Measurements from ENCODE around the gene PEDS1.
"Not testable (repeated sequence)": the region's sequence is repeated elsewhere in the genome, so short reads cannot be mapped to it uniquely, and the experiment has no call there.

The PEDS1 gene

GRCh38 chr20:50137702-50138101, 15.8 kb downstream of the PEDS1 start:
- H3K9ac ChIP-seq (ENCODE audit: low read length); H3K27ac ChIP-seq (ENCODE audit: low read length); H3K36me3 ChIP-seq (ENCODE audit: control insufficient read depth, low read depth, low read length): not testable (repeated sequence)

GRCh38 chr20:50136822-50137599, 16.5 kb downstream of the PEDS1 start:
- H3K9ac ChIP-seq (ENCODE audit: low read length) = no peak overlapping the region
- H3K36me3 ChIP-seq (ENCODE audit: control insufficient read depth, low read depth, low read length) = peaks cover 3% of the 10 kb centered on the region
- H3K27ac ChIP-seq (ENCODE audit: low read length) = no peak overlapping the region
- no peaks in the 10 kb centered on the region for H3K4me1 ChIP-seq (ENCODE audit: control insufficient read depth, low read depth, low read length)
- no peak overlapping the region for H3K4me3 ChIP-seq (ENCODE audit: low read length)
- H3K9me3 ChIP-seq (ENCODE audit: control insufficient read depth, low read depth, low read length) = no peaks in the 10 kb centered on the region
- H3K27me3 ChIP-seq (ENCODE audit: control insufficient read depth, insufficient read depth, low read length) = no peaks in the 10 kb centered on the region

More at GRCh38 chr20:50137702-50138101, 15.8 kb downstream of the PEDS1 start:
- not testable (repeated sequence) for H3K4me1 ChIP-seq (ENCODE audit: control insufficient read depth, low read depth, low read length); H3K9me3 ChIP-seq (ENCODE audit: control insufficient read depth, low read depth, low read length); H3K4me3 ChIP-seq (ENCODE audit: low read length); H3K27me3 ChIP-seq (ENCODE audit: control insufficient read depth, insufficient read depth, low read length)

DNA sequence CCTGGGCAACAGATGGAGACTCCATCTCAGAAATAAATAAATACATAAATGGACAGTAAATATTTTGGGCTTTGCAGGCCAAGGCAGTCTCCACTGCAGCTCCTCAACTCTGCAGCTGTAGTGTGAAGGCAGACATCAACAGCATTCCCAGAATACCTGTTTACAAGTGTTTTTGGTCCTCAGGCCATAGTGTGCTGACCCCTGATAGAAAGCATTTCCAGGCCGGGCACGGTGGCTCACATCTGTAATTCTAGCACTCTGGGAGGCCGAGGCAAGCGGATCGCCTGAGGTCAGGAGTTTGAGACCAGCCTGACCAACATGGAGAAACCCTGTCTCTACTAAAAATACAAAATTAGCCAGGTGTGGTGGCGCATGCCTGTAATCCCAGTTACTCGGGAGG, 18.4 kb downstream of the PEDS1 start:
- H3K27ac ChIP-seq (ENCODE audit: low read length); H3K4me1 ChIP-seq (ENCODE audit: control insufficient read depth, low read depth, low read length); H3K36me3 ChIP-seq (ENCODE audit: control insufficient read depth, low read depth, low read length); H3K27me3 ChIP-seq (ENCODE audit: control insufficient read depth, insufficient read depth, low read length); H3K9me3 ChIP-seq (ENCODE audit: control insufficient read depth, low read depth, low read length); H3K4me3 ChIP-seq (ENCODE audit: low read length); H3K9ac ChIP-seq (ENCODE audit: low read length): not testable (repeated sequence)

GRCh38 chr20:50133474-50134217, 19.9 kb downstream of the PEDS1 start:
- no peak overlapping the region for H3K9ac ChIP-seq (ENCODE audit: low read length)
- no peaks in the 10 kb centered on the region for H3K4me1 ChIP-seq (ENCODE audit: control insufficient read depth, low read depth, low read length)
- no peak overlapping the region for H3K27ac ChIP-seq (ENCODE audit: low read length)
- H3K36me3 ChIP-seq (ENCODE audit: control insufficient read depth, low read depth, low read length) = peaks cover 14% of the 10 kb centered on the region
- H3K9me3 ChIP-seq (ENCODE audit: control insufficient read depth, low read depth, low read length) = no peaks in the 10 kb centered on the region
- H3K4me3 ChIP-seq (ENCODE audit: low read length) = no peak overlapping the region
- no peaks in the 10 kb centered on the region for H3K27me3 ChIP-seq (ENCODE audit: control insufficient read depth, insufficient read depth, low read length)

DNA sequence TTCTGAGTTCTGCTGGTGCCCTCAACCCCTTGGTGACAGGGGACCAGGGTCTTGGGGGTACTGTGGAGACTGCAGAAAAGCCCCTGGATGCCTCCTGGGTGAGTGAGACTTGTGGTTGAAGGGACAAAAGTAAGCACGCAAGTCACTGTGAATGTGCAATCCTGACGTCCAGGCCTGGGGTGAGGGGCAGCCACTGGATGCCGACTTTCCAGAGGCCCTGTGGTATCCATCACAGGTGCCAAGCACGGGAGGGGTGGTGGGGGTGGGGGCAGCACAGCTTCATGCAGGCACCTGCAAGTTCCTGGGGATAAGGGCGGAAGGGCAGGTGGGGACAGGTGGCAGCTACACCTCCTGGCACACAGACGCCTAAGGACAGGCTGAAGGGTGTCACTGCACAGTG, 20.5 kb downstream of the PEDS1 start:
- no peaks in the 10 kb centered on the region for H3K27me3 ChIP-seq (ENCODE audit: control insufficient read depth, insufficient read depth, low read length)
- peaks cover 17% of the 10 kb centered on the region for H3K36me3 ChIP-seq (ENCODE audit: control insufficient read depth, low read depth, low read length)

GRCh38 chr20:50130995-50131394, 22.5 kb downstream of the PEDS1 start:
- Histone ChIP-seq H3K4me3 (ENCODE audit: low read length) (no peak overlapping the region), H3K9ac (ENCODE audit: low read length) (no peak overlapping the region), H3K27me3 (ENCODE audit: control insufficient read depth, insufficient read depth, low read length) (no peaks in the 10 kb centered on the region), H3K36me3 (ENCODE audit: control insufficient read depth, low read depth, low read length) (peaks cover 21% of the 10 kb centered on the region), H3K9me3 (ENCODE audit: control insufficient read depth, low read depth, low read length) (no peaks in the 10 kb centered on the region), H3K27ac (ENCODE audit: low read length) (no peak overlapping the region), H3K4me1 (ENCODE audit: control insufficient read depth, low read depth, low read length) (no peaks in the 10 kb centered on the region)

More for the DNA sequence above, 20.5 kb downstream of the PEDS1 start:
- Histone ChIP-seq H3K27ac (ENCODE audit: low read length) (no peak overlapping the region), H3K9ac (ENCODE audit: low read length) (no peak overlapping the region), H3K4me3 (ENCODE audit: low read length) (no peak overlapping the region), H3K4me1 (ENCODE audit: control insufficient read depth, low read depth, low read length) (no peaks in the 10 kb centered on the region), H3K9me3 (ENCODE audit: control insufficient read depth, low read depth, low read length) (no peaks in the 10 kb centered on the region)

- H3K4me1 ChIP-seq (ENCODE audit: control insufficient read depth, low read depth, low read length) = no peaks in the 10 kb centered on the region
- no peaks in the 10 kb centered on the region for H3K27me3 ChIP-seq (ENCODE audit: control insufficient read depth, insufficient read depth, low read length)
- H3K36me3 ChIP-seq (ENCODE audit: control insufficient read depth, low read depth, low read length) = peaks cover 21% of the 10 kb centered on the region
- no peak overlapping the region for H3K27ac ChIP-seq (ENCODE audit: low read length)
- no peak overlapping the region for H3K9ac ChIP-seq (ENCODE audit: low read length)
- no peak overlapping the region for H3K4me3 ChIP-seq (ENCODE audit: low read length)
- H3K9me3 ChIP-seq (ENCODE audit: control insufficient read depth, low read depth, low read length) = no peaks in the 10 kb centered on the region
These were observed 23.2 kb downstream of the PEDS1 start for GRCh38 chr20:50130356-50130723.

GRCh38 chr20:50129662-50130355, 23.7 kb downstream of the PEDS1 start:
- no peak overlapping the region for H3K4me3 ChIP-seq (ENCODE audit: low read length)
- no peaks in the 10 kb centered on the region for H3K9me3 ChIP-seq (ENCODE audit: control insufficient read depth, low read depth, low read length)
- no peak overlapping the region for H3K9ac ChIP-seq (ENCODE audit: low read length)
- no peaks in the 10 kb centered on the region for H3K4me1 ChIP-seq (ENCODE audit: control insufficient read depth, low read depth, low read length)
- no peak overlapping the region for H3K27ac ChIP-seq (ENCODE audit: low read length)
- peaks cover 17% of the 10 kb centered on the region for H3K36me3 ChIP-seq (ENCODE audit: control insufficient read depth, low read depth, low read length)
- no peaks in the 10 kb centered on the region for H3K27me3 ChIP-seq (ENCODE audit: control insufficient read depth, insufficient read depth, low read length)

- H3K9me3 ChIP-seq (ENCODE audit: control insufficient read depth, low read depth, low read length) = no peaks in the 10 kb centered on the region
- no peak overlapping the region for H3K4me3 ChIP-seq (ENCODE audit: low read length)
- H3K27me3 ChIP-seq (ENCODE audit: control insufficient read depth, insufficient read depth, low read length) = no peaks in the 10 kb centered on the region
- H3K4me1 ChIP-seq (ENCODE audit: control insufficient read depth, low read depth, low read length) = no peaks in the 10 kb centered on the region
- H3K36me3 ChIP-seq (ENCODE audit: control insufficient read depth, low read depth, low read length) = peaks cover 17% of the 10 kb centered on the region
- H3K27ac ChIP-seq (ENCODE audit: low read length) = no peak overlapping the region
- H3K9ac ChIP-seq (ENCODE audit: low read length) = no peak overlapping the region
These were observed 25.0 kb downstream of the PEDS1 start for GRCh38 chr20:50128520-50128905.

DNA sequence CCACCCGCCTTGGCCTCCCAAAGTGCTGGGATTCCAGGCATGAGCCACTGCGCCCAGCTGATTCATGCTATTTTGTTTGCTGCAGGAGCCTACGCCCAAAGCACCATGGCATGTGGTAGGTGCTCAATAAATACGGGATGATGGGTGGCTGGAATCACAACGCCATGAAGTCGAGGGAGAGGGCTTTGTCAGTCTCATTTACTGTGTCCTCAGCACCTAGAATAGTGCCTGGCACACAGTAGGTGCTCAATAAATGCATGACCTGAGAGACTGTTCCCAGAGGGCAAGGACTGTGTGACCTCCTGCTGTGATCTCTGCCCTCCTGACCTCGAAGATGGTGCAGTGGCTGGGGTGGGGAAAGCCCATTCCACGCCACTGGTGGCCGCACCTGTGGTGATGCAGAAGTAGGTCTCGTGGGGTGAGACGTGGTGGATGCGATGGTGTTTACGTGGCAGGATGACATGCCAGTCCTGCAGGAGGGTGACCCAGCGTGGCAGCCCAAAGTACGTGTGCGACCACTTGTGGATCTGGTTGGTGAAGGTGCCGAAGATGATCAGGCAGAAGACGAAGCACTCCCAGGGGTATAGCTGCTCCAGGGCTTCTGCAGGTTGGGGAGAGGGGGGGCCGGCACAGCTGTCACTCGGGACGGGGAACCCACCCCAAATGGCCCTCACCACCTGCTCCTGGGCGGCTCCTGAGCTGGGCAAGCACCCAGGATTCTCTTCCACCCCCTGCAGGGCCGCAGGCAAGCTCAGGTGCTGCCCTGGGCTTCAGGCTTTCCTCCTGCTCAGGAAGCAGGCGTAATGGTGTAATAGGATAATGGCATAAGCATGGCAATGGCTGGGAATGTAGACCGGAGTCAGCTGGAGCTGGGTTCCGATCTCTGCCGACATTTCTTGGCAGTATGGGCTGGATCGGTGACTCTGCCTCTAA, 25.7 kb downstream of the PEDS1 start:
- Histone ChIP-seq H3K27ac (ENCODE audit: low read length) (no peak overlapping the region), H3K27me3 (ENCODE audit: control insufficient read depth, insufficient read depth, low read length) (no peaks in the 10 kb centered on the region), H3K9me3 (ENCODE audit: control insufficient read depth, low read depth, low read length) (no peaks in the 10 kb centered on the region), H3K9ac (ENCODE audit: low read length) (no peak overlapping the region), H3K4me1 (ENCODE audit: control insufficient read depth, low read depth, low read length) (no peaks in the 10 kb centered on the region), H3K4me3 (ENCODE audit: low read length) (no peak overlapping the region), H3K36me3 (ENCODE audit: control insufficient read depth, low read depth, low read length) (peaks cover 17% of the 10 kb centered on the region)

GRCh38 chr20:50126662-50127061, 26.9 kb downstream of the PEDS1 start:
- Histone ChIP-seq H3K9me3 (ENCODE audit: control insufficient read depth, low read depth, low read length) (no peaks in the 10 kb centered on the region), H3K27ac (ENCODE audit: low read length) (no peak overlapping the region), H3K27me3 (ENCODE audit: control insufficient read depth, insufficient read depth, low read length) (no peaks in the 10 kb centered on the region), H3K36me3 (ENCODE audit: control insufficient read depth, low read depth, low read length) (peaks cover 17% of the 10 kb centered on the region), H3K4me1 (ENCODE audit: control insufficient read depth, low read depth, low read length) (no peaks in the 10 kb centered on the region), H3K9ac (ENCODE audit: low read length) (no peak overlapping the region), H3K4me3 (ENCODE audit: low read length) (no peak overlapping the region)

Measured in iPS-18a (cell line).